Heart right ventricle (tissue), 16 donors: ENCODE measurements around the gene GTF2F1. TPM values are rescaled to one million over a fixed set of nuclear protein-coding genes. Genes with fewer than 3 reads are reported as not detected.
"Not testable (repeated sequence)": the region's sequence is repeated elsewhere in the genome, so short reads cannot be mapped to it uniquely, and the experiment has no call there.

Source experiments
- ATAC-seq, 8 donors: fragments of 200-7000 bp; cut with Tn5 transposase; one replicate each; pipeline ENCODE4 v1.9.1; 2020; ENCODE audit warnings: mild to moderate bottlenecking in 8 of 8, moderate library complexity in 8 of 8, moderate number of reproducible peaks in 1 of 8
- DNase-seq, 2 donors: peaks; one replicate each; pipeline ENCODE4 v3.0.0-alpha.2; 2020
- H3K27ac ChIP-seq, 10 donors: fragments of 200-600 bp; sonication (generic) in 2 of 10; one replicate each; pipeline versions ENCODE4 v1.5.0 to v1.8.0; 2020 to 2022; ENCODE audit warnings: mild to moderate bottlenecking in 3 of 10
- H3K27me3 ChIP-seq, 7 donors: fragments of 200-600 bp; one replicate each; pipeline ENCODE4 v1.8.0; 2021 to 2022; ENCODE audit warnings: mild to moderate bottlenecking in 2 of 7
- H3K36me3 ChIP-seq, 9 donors: fragments of 200-600 bp; sonication (generic) in 1 of 9; one replicate each; pipeline versions ENCODE4 v1.5.0 to v1.8.0; 2020 to 2022; ENCODE audit warnings: mild to moderate bottlenecking in 2 of 9
- H3K4me1 ChIP-seq, 9 donors: fragments of 200-600 bp; sonication (generic) in 1 of 9; one replicate each; pipeline versions ENCODE4 v1.5.0 to v1.8.0; 2020 to 2022; ENCODE audit warnings: mild to moderate bottlenecking in 4 of 9
- H3K4me3 ChIP-seq, 10 donors: fragments of 200-600 bp; sonication (generic) in 2 of 10; one replicate each; pipeline versions ENCODE4 v1.5.0 to v1.8.0; 2020 to 2022; ENCODE audit warnings: mild to moderate bottlenecking in 7 of 10, moderate library complexity in 2 of 10
- H3K9me3 ChIP-seq, 11 donors: fragments of 200-600 bp in 10 of 11; sonication (generic) in 2 of 11; one replicate each; pipeline versions ENCODE4 v1.5.0 to v1.8.0; 2013 to 2022; ENCODE audit warnings: mild to moderate bottlenecking in 2 of 11, control low read depth in 1 of 11, moderate library complexity in 1 of 11
- WGBS, 2 donors: extraction: QIAGEN DNeasy Blood & Tissue Kit; methylation state at CpG; one replicate each; pipeline ENCODE4 v1.1.7; 2013; ENCODE audit warnings: inconsistent platforms in 1 of 2; 5-methylcytosine and 5-hydroxymethylcytosine counted together
- intact Hi-C, 10 donors: fragments of 100-400 bp; cut with DNase I; formaldehyde crosslinking; loops; one replicate each; pipeline versions ENCODE4 v1.11.1 to v1.14.2; 2022
- polyA plus RNA-seq, 2 donors: library from polyadenylated mRNA; stranded (reverse); fragments of 200-250 nt; gene quantifications; one replicate each; pipeline ENCODE4 v1.2.3, GENCODE V29; 2013
- total RNA-seq, 10 donors: library from RNA; stranded (reverse); fragmentation: NEBNext Ultra II Directional in 3 of 10; extraction: Animal tissue kit (Norgen Biotek cat#: 25700) in 3 of 10; gene quantifications; one replicate each; pipeline versions ENCODE4 v1.2.1 to v1.2.4, GENCODE V29; 2021 to 2023
- TF ChIP-seq, protein P1 (sequence below), 9 donors: fragments of 200-600 bp; sonication (generic) in 2 of 9; IDR thresholded peaks; one replicate each; pipeline versions ENCODE4 v1.5.0 to v1.8.0; 2021 to 2022; ENCODE audit warnings: antibody characterized with exemption in 9 of 9, mild to moderate bottlenecking in 5 of 9, moderate library complexity in 1 of 9
- donor health status: Arrhythmogenic right ventricular cardiomyopathy.
- donor health status: ischemic (EF 13 %, LVEDD 7.1; RV severe dilation, severe dysfunction).
- donor health status: healthy with polysubstance abuse.
- donor health status: DM: no; HTN: yes; CAD: no.
- donor health status: DM: no; HTN: no; CAD: no.
- donor health status: ischemic (EF 25% LVEDD 6.9; RV normal size, moderate dysfunction).
- donor health status: ischemic (EF 25% LVEDD 5.7; RV mildly dilated, moderate dysfunction).
- donor health status: healthy.
- donor health status: DM: yes; HTN: yes; CAD: no.
- donor health status: Ischemic cardiomyopathy.
- donor health status: ischemic (EF 35%, LVEDD 5.7; RV mildly dilated, moderate dysfunction).
- donor health status: nonischemic (EF 11% LVEDD 7.7; RV severe dilation, severe dysfunction).
- donor health status: DM: yes; HTN: yes; CAD: no.
- donor health status: PGD.
- donor health status: ischemic (EF 29% LVEDD 5.4; RV normal size, mild dysfunction).
- donor health status: nonischemic (EF 23%, LVEDD 6.1; RV moderate dilation, normal function).

Gene GTF2F1
- total and polyA plus RNA-seq, 12 donors: 23.3 to 44.8 (median 30.8) TPM

DNA sequence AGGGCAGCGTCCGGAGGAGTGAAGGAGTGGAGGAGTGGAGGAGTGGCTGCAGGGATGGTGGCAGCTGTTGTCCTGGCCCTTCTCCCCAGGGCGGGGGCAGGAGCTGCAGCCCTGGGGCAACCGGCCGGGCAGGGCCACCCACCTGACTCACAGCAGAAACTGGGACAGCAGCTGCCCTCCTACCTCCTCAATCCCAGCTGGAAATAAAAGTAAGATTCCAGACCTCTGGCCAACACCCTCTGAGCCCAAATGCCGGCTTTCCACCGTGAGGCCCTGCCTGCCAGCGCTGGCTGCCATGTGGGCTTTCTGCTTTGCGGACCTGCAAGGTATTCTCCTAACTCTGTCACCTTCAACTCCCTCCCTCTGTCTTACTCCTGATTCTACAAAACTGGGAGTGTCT is 35.0 kb downstream of the GTF2F1 start:
- Histone ChIP-seq H3K4me1 (peaks cover 0 to 10% (median 8%) of the 10 kb centered on the region in 9 donors), H3K4me3 (no peak overlapping the region), H3K36me3 (peaks cover 0 to 3% (median 0%) of the 10 kb centered on the region in 9 donors), H3K27ac (no peak overlapping the region), H3K27me3 (no peaks in the 10 kb centered on the region), H3K9me3 (no peaks in the 10 kb centered on the region)
- 49 to 59% methylated on average over 9 of the region's 9 CpGs for WGBS, 2 donors
- TF ChIP-seq, protein P1, sequence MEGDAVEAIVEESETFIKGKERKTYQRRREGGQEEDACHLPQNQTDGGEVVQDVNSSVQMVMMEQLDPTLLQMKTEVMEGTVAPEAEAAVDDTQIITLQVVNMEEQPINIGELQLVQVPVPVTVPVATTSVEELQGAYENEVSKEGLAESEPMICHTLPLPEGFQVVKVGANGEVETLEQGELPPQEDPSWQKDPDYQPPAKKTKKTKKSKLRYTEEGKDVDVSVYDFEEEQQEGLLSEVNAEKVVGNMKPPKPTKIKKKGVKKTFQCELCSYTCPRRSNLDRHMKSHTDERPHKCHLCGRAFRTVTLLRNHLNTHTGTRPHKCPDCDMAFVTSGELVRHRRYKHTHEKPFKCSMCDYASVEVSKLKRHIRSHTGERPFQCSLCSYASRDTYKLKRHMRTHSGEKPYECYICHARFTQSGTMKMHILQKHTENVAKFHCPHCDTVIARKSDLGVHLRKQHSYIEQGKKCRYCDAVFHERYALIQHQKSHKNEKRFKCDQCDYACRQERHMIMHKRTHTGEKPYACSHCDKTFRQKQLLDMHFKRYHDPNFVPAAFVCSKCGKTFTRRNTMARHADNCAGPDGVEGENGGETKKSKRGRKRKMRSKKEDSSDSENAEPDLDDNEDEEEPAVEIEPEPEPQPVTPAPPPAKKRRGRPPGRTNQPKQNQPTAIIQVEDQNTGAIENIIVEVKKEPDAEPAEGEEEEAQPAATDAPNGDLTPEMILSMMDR (IDR thresholded peaks at IDR 0.05): no peak
- intact Hi-C loops: no loop called here
- ATAC-seq: no peak
- DNase-seq: no peak

DNA sequence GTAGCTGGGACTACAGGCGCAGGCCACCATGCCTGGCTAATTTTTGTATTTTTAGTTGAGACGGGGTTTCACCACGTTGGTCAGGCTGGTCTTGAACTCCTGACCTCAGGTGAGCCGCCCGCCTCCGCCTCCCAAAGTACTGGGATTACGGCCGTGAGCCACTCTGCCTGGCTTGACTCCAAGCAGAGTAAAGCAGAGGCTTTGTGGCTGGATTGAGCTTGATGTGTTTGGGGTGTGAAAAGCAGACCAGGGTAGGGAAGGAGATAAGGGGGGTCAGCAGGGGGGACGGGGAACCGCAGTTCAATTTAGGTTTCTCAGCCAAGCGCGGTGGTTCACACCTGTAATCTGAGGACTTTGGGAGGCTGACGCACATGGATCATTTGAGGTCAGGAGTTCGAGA is 35.8 kb downstream of the GTF2F1 start:
- 76 to 77% methylated on average over 14 of the region's 14 CpGs for WGBS, 2 donors
- no peaks in the 10 kb centered on the region for H3K27me3 ChIP-seq
- no peak for DNase-seq
- H3K27ac ChIP-seq: no peak overlapping the region
- ATAC-seq: no peak
- no peak overlapping the region for H3K4me3 ChIP-seq
- peaks cover 0 to 3% (median under 1%) of the 10 kb centered on the region in 9 donors for H3K4me1 ChIP-seq
- intact Hi-C loops: no loop called here
- peaks cover 0 to 4% (median 0%) of the 10 kb centered on the region in 11 donors for H3K9me3 ChIP-seq
- TF ChIP-seq, protein P1 (IDR thresholded peaks at IDR 0.05): no peak
- no peaks in the 10 kb centered on the region for H3K36me3 ChIP-seq

DNA sequence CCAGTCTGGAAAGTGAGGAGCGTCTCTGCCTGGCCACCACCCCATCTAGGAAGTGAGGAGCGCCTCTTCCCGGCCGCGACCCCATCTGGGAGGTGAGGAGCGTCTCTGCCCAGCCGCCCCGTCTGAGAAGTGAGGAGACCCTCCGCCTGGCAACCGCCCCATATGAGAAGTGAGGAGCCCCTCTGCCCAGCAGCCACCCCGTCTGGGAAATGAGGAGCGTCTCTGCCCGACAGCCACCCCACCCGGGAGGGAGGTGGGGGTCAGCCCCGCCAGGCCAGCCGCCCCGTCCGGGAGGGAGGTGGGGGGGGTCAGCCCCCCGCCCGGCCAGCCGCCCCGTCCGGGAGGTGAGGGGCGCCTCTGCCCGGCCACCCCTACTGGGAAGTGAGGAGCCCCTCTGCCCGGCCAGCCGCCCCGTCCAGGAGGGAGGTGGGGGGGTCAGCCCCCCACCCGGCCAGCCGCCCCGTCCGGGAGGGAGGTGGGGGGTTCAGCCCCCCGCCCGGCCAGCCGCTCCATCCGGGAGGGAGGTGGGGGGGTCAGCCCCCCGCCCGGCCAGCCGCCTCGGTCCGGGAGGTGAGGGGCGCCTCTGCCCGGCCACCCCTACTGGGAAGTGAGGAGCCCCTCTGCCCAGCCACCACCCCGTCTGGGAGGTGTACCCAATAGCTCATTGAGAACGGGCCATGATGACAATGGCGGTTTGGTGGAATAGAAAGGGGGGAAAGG is 37.5 kb downstream of the GTF2F1 start:
- intact Hi-C loops, H3K9me3 ChIP-seq, H3K4me1 ChIP-seq, H3K27ac ChIP-seq, ATAC-seq, DNase-seq, H3K36me3 ChIP-seq, H3K4me3 ChIP-seq, H3K27me3 ChIP-seq: not testable (repeated sequence)
- 92 to 97% methylated on average over 20 to 34 of the region's 46 CpGs for WGBS, 2 donors

DNA sequence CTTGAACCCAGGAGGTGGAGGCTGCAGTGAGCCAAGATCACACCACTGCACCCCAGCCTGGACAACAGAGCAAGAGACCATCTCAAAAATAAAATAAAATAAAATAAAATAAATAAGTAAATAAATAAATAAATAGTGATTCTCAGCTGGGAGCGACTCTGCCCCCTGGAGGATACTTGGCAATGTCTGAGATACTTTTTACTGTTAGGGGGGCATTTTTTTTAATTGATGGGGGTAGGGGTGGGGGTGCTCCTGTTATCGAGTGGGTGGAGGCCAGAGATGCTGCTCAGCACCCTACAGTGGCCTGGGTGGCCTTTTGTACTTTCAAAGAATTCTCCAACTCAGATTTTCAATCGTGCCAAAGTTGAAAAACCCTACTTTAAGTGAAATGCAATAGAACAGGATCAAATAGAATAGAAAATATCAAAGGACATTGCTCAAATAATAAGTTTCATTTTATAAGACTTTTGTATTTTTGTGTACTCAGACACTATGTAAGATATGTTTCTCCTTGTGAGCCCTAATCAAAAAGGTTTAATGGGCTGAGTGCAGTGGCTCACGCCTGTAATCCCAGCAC is 38.8 kb downstream of the GTF2F1 start:
- Histone ChIP-seq H3K9me3 (peaks cover 0 to 7% (median 0%) of the 10 kb centered on the region in 11 donors), H3K27ac (no peak overlapping the region), H3K27me3 (no peaks in the 10 kb centered on the region), H3K4me1 (no peaks in the 10 kb centered on the region), H3K4me3 (no peak overlapping the region), H3K36me3 (no peaks in the 10 kb centered on the region)
- no peak for ATAC-seq
- TF ChIP-seq, protein P1 (IDR thresholded peaks at IDR 0.05): peak in 8 of 9 donors; percentile 7 to 55 (median 44)
- intact Hi-C loops: no loop called here
- DNase-seq: no peak
- WGBS, 2 donors: 59 to 69% methylated on average over 4 of the region's 4 CpGs
